Activated T-cell treated with anti-CD3 and anti-CD28 coated beads, Interleukin-2, amount 50 U/mL, for 24 hours (primary cell): ENCODE measurements around the gene KLHL29.

Experiments
- DNase-seq: peaks from one replicate; pipeline ENCODE4 v3.0.0-alpha.2; 2020
- H3K27ac Mint-ChIP-seq: 2 replicates; pipeline ENCODE4 v1.8.0; 2020; ENCODE audit warnings: mild to moderate bottlenecking, mixed read lengths
- H3K27me3 Mint-ChIP-seq: 2 replicates; pipeline ENCODE4 v1.8.0; 2020; ENCODE audit warnings: mixed read lengths
- H3K36me3 Mint-ChIP-seq: 2 replicates; pipeline ENCODE4 v1.8.0; 2020; ENCODE audit warnings: low read depth, mixed read lengths
- H3K4me1 Mint-ChIP-seq: 2 replicates; pipeline ENCODE4 v1.8.0; 2020; ENCODE audit warnings: low read depth, mixed read lengths
- H3K4me3 Mint-ChIP-seq: 2 replicates; pipeline ENCODE4 v1.8.0; 2020; ENCODE audit warnings: mild to moderate bottlenecking, moderate library complexity, mixed read lengths
- H3K9me3 Mint-ChIP-seq: 2 replicates; pipeline ENCODE4 v1.8.0; 2020; ENCODE audit warnings: mixed read lengths

Gene KLHL29

DNA sequence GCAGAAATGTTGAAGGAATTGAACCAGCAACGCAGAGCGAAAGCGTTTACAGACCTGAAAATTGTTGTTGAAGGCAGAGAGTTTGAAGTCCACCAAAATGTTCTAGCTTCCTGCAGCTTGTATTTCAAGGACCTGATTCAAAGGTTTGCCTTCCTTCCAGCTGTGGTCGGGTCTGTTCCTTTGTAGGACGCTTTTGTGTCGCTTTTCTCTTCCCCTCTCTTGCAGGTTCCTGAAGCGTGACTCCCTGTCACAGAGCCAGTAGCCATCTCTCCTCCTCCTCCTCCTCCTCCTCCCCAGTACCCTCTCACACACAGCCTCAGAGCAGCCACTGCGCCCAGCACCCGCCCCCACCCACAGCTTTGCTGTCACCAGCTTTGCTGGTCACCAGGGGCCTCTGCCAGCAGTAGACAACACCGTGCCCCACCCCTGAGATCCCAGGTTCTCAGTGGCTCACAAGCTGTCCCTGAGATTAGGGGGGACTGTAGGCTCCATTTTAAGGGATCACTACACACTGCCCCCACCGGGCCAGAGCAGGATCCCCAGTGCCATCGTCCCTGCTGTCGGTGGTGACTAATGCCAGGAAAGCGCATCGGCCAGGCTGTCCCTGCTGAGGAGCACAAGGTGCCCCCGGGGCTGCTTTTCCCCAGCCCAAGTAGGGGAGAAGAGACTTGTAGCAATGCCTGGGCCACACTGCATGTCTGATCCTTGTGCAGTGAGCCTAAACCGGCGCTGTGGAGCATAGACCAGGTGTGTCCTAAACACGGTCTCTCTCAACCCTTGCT, 299.6 kb downstream of the KLHL29 start:
- Mint-ChIP-seq H3K9me3 (no peaks in the 10 kb centered on the region), H3K4me1 (no peaks in the 10 kb centered on the region), H3K27ac (no peak overlapping the region), H3K4me3 (no peak overlapping the region), H3K36me3 (peaks cover 2% of the 10 kb centered on the region), H3K27me3 (no peaks in the 10 kb centered on the region)
- DNase-seq: no peak

GRCh38 chr2:23685181-23685580, 300.2 kb downstream of the KLHL29 start:
- H3K27ac Mint-ChIP-seq: no peak overlapping the region
- H3K4me1 Mint-ChIP-seq: no peaks in the 10 kb centered on the region
- H3K36me3 Mint-ChIP-seq: peaks cover 2% of the 10 kb centered on the region
- no peaks in the 10 kb centered on the region for H3K9me3 Mint-ChIP-seq
- DNase-seq: no peak
- H3K4me3 Mint-ChIP-seq: no peak overlapping the region
- no peaks in the 10 kb centered on the region for H3K27me3 Mint-ChIP-seq

DNA sequence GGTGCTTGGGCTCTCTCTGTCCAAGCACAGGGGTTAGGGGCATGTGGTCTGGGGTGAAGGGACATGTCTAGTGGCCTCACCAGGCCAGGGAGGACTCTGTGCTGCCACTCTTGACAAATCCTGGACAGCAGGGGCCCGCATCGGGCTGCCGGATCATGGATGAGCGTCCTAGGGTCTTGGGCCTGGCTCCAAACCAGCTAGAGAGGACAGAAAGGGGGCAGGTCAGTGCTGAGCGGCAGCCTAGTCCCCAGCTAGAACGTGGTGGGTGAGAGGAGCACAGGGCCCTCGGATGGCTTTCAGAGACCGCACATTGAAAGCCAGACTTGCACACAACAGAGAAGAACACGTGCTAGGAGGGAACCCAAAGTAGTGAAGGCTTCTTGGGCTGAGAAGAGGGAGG, 300.7 kb downstream of the KLHL29 start:
- Mint-ChIP-seq H3K9me3 (no peaks in the 10 kb centered on the region), H3K27me3 (no peaks in the 10 kb centered on the region), H3K36me3 (peaks cover 2% of the 10 kb centered on the region), H3K27ac (no peak overlapping the region), H3K4me3 (no peak overlapping the region), H3K4me1 (no peaks in the 10 kb centered on the region)
- DNase-seq: no peak

DNA sequence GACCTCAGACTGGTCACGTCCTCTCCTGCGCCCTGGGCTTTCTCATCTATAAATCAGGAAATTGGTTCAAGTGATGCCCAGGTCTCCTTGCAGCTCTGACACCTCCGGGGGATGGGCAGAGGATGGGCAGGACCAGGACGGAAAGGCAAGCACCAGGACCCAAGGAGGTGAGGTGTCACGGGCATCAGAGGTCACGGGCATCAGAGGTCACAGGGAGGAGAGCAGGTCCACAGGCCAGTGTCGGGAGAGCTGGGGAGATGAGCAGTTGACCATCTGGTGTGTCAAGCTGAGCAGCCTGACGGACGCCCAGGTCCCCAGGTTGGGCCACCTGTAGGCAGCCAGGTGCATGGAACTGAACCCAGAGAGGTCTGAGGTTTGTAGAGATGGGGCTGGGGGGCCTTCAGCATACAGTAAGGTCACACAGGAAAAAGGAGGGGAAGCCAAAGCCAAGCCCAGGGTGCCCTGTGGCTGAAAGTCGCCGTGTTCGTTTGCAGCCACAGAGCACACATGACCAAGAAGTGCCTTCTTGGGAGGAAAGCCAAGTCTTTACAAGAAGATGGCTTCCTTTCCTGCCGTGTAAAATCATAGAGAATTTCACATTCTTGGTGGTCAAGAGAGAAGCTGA, 301.5 kb downstream of the KLHL29 start:
- no peaks in the 10 kb centered on the region for H3K4me1 Mint-ChIP-seq
- H3K27ac Mint-ChIP-seq: no peak overlapping the region
- peaks cover 8% of the 10 kb centered on the region for H3K36me3 Mint-ChIP-seq
- H3K27me3 Mint-ChIP-seq: no peaks in the 10 kb centered on the region
- H3K9me3 Mint-ChIP-seq: no peaks in the 10 kb centered on the region
- DNase-seq: no peak
- no peak overlapping the region for H3K4me3 Mint-ChIP-seq

DNA sequence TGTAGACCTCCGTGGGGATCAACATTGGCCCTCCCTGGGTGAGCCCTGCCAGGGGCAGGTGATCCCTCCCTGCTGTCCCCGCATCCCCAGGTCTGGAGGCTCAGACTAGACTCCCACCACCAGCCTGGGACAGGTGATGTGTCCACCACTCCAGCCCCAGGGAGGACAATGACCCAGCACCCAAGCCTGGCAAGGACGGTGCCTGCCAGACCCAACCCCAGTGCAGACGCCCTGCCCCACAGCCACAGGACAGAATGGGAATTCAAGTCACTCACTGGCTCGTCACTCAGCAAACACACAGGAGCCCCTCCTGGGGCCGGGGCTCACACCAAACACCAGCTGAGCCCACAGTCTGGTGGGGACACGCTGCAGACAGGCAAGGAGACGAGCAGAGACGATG, 302.2 kb downstream of the KLHL29 start:
- H3K27ac Mint-ChIP-seq: no peak overlapping the region
- H3K36me3 Mint-ChIP-seq: peaks cover 8% of the 10 kb centered on the region
- no peak for DNase-seq
- H3K9me3 Mint-ChIP-seq: no peaks in the 10 kb centered on the region
- H3K4me3 Mint-ChIP-seq: no peak overlapping the region
- no peaks in the 10 kb centered on the region for H3K4me1 Mint-ChIP-seq
- H3K27me3 Mint-ChIP-seq: no peaks in the 10 kb centered on the region

- no peak overlapping the region for H3K27ac Mint-ChIP-seq
- H3K4me3 Mint-ChIP-seq: no peak overlapping the region
- H3K27me3 Mint-ChIP-seq: no peaks in the 10 kb centered on the region
- no peaks in the 10 kb centered on the region for H3K9me3 Mint-ChIP-seq
- DNase-seq: no peak
- H3K36me3 Mint-ChIP-seq: peaks cover 8% of the 10 kb centered on the region
- H3K4me1 Mint-ChIP-seq: no peaks in the 10 kb centered on the region
These were observed 302.7 kb downstream of the KLHL29 start for GRCh38 chr2:23687713-23688112.

- Mint-ChIP-seq H3K27me3 (no peaks in the 10 kb centered on the region), H3K4me1 (no peaks in the 10 kb centered on the region), H3K9me3 (no peaks in the 10 kb centered on the region), H3K36me3 (peaks cover 8% of the 10 kb centered on the region), H3K27ac (no peak overlapping the region), H3K4me3 (no peak overlapping the region)
- DNase-seq: no peak
These were observed 303.6 kb downstream of the KLHL29 start for GRCh38 chr2:23688486-23689130.

DNA sequence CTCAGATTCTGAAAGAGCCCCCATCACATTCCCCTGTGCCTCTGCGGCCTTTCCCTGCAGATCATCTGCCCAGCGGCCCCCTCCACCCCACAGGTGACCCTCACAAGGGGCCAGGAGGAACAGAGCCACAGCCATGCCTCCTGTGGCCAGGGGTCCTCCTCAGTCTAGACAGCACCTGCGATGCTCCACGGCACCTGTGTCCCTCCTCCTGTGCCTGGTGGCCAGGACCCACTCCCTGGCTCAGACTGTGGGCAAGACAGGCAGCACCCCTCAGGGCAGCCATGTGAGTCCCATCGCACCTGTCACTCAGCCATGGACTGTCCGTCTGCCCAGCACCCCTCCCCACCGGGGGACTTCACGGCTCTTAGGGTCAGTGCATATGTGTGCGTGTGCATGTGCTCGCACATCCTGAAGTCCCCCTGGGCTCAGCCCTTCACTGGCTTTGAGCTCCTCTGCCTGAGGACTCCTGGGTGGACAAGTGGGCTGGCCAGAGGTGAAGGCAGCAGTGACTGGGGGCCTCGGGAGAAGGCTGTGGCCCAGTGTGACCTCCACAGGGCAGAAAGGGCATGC, 304.2 kb downstream of the KLHL29 start:
- no peaks in the 10 kb centered on the region for H3K4me1 Mint-ChIP-seq
- DNase-seq: no peak
- H3K4me3 Mint-ChIP-seq: no peak overlapping the region
- no peaks in the 10 kb centered on the region for H3K27me3 Mint-ChIP-seq
- no peak overlapping the region for H3K27ac Mint-ChIP-seq
- H3K36me3 Mint-ChIP-seq: peaks cover 8% of the 10 kb centered on the region
- H3K9me3 Mint-ChIP-seq: no peaks in the 10 kb centered on the region

GRCh38 chr2:23689891-23690290, 304.9 kb downstream of the KLHL29 start:
- Mint-ChIP-seq H3K27me3 (no peaks in the 10 kb centered on the region), H3K9me3 (no peaks in the 10 kb centered on the region), H3K27ac (no peak overlapping the region), H3K36me3 (peaks cover 8% of the 10 kb centered on the region), H3K4me3 (no peak overlapping the region), H3K4me1 (no peaks in the 10 kb centered on the region)
- no peak for DNase-seq

- Mint-ChIP-seq H3K9me3 (no peaks in the 10 kb centered on the region), H3K27ac (no peak overlapping the region), H3K4me1 (no peaks in the 10 kb centered on the region), H3K27me3 (no peaks in the 10 kb centered on the region), H3K4me3 (no peak overlapping the region), H3K36me3 (peaks cover 8% of the 10 kb centered on the region)
- no peak for DNase-seq
These were observed 305.6 kb downstream of the KLHL29 start for GRCh38 chr2:23690421-23691105.

GRCh38 chr2:23691106-23691470, 306.1 kb downstream of the KLHL29 start:
- H3K27me3 Mint-ChIP-seq: no peaks in the 10 kb centered on the region
- H3K4me3 Mint-ChIP-seq: no peak overlapping the region
- H3K36me3 Mint-ChIP-seq: peaks cover 8% of the 10 kb centered on the region
- H3K9me3 Mint-ChIP-seq: no peaks in the 10 kb centered on the region
- no peak overlapping the region for H3K27ac Mint-ChIP-seq
- no peak for DNase-seq
- no peaks in the 10 kb centered on the region for H3K4me1 Mint-ChIP-seq

DNA sequence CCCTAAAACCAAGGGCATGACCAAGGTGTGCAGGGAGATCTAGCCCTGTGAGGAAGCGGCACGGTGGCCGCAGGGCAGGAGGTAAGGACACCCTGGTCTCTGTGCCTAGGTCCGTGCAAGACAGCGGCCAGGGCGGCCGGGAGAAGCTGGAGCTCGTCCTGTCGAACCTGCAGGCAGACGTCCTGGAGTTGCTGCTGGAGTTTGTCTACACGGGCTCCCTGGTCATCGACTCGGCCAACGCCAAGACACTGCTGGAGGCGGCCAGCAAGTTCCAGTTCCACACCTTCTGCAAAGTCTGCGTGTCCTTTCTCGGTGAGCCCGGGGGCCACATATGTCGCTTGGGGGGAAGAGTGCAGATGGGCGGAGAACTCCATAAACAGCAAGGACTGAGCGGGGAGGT, 306.6 kb downstream of the KLHL29 start:
- H3K9me3 Mint-ChIP-seq: no peaks in the 10 kb centered on the region
- H3K4me3 Mint-ChIP-seq: no peak overlapping the region
- no peaks in the 10 kb centered on the region for H3K4me1 Mint-ChIP-seq
- no peak for DNase-seq
- H3K36me3 Mint-ChIP-seq: peaks cover 8% of the 10 kb centered on the region
- no peaks in the 10 kb centered on the region for H3K27me3 Mint-ChIP-seq
- no peak overlapping the region for H3K27ac Mint-ChIP-seq

DNA sequence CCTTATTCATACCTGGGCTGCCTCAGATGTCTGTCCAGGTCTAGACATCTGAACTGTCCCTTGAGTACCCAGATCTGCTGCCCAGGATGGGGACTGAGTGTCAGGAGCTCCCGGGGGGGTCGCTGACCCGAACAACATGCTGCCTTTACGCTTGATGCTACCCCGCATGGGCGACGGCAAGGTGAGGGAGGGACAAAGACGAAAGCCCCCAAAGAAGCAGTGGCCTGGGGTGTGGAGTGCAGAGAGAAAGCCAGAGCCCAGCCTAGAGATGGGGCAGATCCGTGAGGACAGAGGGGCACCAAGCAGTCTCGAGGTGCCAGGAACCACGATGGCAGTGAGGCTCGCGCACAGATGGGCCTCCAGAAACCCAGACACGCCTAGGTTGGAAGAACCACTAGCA, 307.3 kb downstream of the KLHL29 start:
- Mint-ChIP-seq H3K36me3 (peaks cover 8% of the 10 kb centered on the region), H3K27me3 (no peaks in the 10 kb centered on the region), H3K4me3 (no peak overlapping the region), H3K9me3 (no peaks in the 10 kb centered on the region), H3K4me1 (no peaks in the 10 kb centered on the region), H3K27ac (no peak overlapping the region)
- DNase-seq: no peak

- Mint-ChIP-seq H3K9me3 (no peaks in the 10 kb centered on the region), H3K4me1 (no peaks in the 10 kb centered on the region), H3K27me3 (no peaks in the 10 kb centered on the region), H3K27ac (no peak overlapping the region), H3K4me3 (no peak overlapping the region), H3K36me3 (peaks cover 8% of the 10 kb centered on the region)
- DNase-seq: no peak
These were observed 308.0 kb downstream of the KLHL29 start for GRCh38 chr2:23692851-23693605.
